CD4-positive, alpha-beta T cell treated with Interferon alpha-2 for 1 hour (primary cell): ENCODE results near the gene DHFR.
A peak's percentile ranks its signal among the peaks of the same experiment; 100 is the strongest.
"Not testable (repeated sequence)": the region's sequence is repeated elsewhere in the genome, so short reads cannot be mapped to it uniquely, and the experiment has no call there.

Experiments
- DNase-seq, 2 donors: peaks; one replicate each; pipeline ENCODE4 v3.0.0-alpha.2; 2020 to 2022

The DHFR gene

DNA sequence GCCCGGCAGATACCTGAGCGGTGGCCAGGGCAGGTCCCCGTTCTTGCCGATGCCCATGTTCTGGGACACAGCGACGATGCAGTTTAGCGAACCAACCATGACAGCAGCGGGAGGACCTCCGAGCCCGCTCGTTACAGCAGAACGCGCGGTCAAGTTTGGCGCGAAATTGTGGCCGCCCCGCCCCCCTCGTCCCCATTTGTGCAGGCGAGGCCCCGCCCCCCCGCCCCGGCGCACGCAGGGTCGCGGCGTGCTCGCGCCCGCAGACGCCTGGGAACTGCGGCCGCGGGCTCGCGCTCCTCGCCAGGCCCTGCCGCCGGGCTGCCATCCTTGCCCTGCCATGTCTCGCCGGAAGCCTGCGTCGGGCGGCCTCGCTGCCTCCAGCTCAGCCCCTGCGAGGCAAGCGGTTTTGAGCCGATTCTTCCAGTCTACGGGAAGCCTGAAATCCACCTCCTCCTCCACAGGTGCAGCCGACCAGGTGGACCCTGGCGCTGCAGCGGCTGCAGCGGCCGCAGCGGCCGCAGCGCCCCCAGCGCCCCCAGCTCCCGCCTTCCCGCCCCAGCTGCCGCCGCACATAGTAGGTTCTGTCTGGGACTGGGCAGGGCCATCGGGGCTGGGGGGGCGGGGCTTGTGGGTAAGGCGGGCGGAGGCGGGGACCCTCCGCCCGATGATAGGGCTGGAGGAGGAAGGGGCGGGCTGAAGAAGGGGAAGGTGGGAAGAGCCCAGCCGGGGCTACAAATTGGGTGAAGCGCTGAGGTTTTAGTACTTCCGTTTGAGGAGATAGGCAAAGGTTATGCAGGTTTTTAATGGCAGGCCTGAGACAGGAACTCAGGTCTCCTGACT, at the start of gene DHFR, which contains the start of gene MSH3:
Gene DHFR (minus strand): TSS at position 593 of the 840 bp plus-strand sequence. CDS start 494 bp downstream, at position 99.
Gene MSH3 (plus strand): TSS at position 262 of the 840 bp plus-strand sequence. CDS start 76 bp downstream, at position 338.
- peak; percentile 91 to 92 for DNase-seq

DNA sequence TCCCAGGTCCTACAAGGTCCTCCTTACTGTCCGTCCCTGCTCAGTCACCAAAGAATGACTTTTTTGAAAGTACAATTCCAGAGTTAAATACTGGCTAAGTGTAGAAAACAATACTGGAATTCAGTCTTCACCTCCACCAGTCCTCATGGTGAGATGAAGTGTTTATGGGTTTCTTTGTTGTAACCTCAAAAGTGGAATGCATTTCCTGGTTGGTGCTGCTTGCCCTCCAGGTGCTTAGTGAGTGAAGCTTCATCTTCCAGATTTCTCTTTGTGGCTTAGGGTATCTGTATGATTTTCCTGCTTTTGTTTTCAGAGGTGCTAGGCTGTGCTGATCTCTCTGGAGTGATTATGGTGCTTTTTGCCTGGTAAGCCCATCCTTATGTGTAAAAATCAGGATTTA, 49.4 kb upstream of the DHFR start:
- no peak for DNase-seq

DNA sequence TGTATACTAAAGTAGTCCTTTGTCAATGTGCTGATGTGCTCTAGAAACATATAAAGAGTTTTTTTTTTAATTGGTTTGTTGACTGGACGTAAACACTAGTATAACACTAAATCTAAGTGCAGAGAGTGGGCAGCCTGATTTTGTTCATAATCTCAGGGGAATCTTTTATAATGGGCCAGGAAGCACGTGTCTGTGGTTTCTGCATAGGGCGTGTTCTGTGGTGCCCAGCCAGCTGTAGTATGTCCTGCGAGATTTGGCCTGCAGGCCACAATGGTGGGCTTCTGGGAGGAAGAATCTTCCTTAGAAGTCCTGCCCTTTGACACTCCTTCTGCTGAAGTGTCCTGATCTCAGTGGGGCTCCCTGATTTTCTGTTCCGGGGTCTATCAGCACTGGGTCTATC, 49.0 kb upstream of the DHFR start:
- DNase-seq, result no peak

DNA sequence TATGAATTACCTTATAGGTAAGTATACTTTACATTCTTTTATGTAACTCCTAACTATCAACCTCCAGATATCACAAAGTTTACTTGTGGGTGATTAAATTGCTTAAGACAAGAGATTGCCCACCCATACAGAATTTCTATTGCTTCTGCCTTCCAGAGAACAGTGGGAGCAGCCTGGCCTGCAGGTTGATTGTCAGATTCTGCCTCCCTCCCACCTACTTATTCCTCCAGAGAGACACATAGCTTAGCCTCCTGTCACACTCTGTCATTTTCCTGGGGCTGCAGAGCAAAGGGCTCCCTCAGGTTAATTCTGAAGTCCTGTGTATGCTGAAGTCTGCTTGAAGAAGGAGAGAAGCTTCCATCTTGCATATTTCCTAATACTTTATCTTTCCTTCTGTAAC, 48.5 kb upstream of the DHFR start:
- DNase-seq, result no peak

DNA sequence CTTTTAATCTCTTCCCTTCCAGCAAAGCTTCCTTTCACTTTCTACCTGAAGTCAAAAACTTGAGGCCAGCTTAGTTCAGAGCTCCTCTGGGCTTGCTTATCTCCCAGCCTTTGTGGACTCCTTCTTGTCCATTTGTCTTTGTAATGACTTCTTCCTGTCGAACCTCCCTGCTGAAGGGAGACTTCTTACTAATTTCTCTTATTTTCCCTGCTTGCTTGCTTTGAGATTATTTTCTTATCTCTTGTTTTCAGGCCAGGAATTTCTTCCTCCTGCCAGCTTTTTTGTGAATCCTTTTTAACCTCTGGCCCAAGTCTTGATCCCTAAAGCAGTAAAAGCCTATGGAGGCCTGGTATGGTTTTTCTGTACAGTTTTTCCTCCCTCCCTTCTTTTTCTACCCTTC, 46.8 kb upstream of the DHFR start:
- DNase-seq, result no peak

DNA sequence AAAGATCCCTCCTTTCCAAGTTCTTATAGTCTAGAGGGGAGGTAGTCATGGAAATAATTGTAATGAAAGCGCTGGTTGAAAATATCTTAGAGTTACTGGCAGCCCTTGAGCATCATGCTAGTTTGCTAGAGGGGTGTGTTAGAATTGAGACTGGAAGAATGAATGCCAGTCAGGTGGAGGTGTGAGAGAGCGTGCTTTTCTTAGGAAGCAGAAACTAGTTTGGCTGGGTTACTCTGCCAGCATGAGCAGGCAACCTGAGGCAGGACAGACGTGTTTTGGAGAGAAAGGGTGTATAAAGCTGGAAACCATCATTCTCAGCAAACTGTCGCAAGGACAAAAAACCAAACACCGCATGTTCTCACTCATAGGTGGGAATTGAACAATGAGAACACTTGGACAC, 43.6 kb upstream of the DHFR start:
- DNase-seq, result no peak

DNA sequence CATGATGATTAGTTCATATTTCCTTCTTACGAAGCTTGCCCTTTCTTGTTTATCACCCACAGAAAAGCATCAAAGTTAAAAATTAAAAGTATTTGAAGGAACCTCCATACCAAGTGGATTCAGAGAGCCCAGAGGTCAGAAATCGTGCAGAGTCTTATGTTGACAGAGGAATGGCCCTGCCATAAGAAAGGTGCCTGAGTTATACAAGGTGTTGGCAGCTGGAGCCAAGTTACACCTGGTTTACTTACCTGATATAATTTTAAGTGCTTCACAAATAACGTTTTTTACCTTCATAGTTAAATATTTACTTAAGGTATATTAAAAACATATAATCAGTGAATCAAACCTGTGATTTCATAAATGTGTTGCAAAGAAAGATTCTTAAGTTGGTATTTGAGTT, 42.3 kb upstream of the DHFR start:
- DNase-seq, result no peak

DNA sequence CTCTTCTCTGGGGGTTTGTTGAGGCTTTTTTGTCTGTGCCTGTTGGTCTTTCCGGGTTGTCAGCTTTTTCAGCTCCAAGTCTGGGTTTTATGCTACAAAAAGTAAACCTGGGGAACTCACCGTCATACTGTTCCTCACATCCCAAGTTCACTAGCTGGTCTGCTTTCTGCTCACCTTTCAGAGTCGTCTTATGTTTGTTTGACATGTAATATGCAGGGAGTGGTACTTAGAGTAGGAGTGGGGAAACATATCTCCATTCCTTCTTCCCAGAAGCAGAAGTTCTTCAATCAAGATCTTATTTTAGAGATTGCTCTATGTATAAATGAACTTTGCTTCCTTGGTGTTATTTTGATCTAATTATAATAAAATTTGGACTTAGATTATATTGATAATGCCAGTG, 41.7 kb upstream of the DHFR start:
- DNase-seq, result no peak

DNA sequence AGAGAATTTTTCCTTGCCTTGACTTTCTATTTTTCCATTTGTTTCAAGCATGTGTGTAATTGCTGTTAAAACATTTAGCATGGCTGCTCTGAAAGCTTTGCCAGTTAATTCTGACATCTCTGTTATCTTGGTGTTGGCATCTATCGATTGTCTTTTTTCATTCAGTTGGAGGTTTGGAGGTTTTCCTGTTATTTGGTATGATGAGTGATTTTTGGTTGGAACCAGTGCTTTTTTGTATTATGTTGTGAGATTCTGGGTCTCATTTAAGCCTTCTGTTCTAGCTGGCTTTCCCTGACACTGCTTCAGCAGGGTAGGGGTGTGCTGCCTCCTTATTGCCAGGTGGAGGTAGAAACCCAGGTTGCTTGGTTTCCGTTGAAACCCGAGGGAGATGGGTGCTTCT, 40.9 kb upstream of the DHFR start:
- DNase-seq, result no peak

DNA sequence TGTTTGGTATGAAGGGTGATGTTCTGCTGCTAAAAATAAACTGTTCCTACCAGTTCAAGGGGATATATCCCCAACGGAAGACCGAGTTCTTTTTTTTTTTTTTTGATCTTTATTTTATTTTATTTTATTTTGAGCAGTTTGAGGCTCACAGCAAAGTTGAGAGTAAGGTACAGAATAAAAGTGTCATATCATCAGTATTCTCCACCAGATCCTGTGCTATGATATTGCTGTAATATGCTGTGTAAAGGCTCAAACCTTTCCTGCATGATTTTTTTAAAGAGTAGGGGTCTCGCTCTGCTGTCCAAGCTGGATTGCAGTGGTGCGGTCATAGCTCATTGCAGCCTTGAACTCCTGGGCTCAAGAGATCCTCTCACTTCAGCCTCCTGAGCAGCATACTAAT, 34.8 kb upstream of the DHFR start:
- DNase-seq, result no peak

DNA sequence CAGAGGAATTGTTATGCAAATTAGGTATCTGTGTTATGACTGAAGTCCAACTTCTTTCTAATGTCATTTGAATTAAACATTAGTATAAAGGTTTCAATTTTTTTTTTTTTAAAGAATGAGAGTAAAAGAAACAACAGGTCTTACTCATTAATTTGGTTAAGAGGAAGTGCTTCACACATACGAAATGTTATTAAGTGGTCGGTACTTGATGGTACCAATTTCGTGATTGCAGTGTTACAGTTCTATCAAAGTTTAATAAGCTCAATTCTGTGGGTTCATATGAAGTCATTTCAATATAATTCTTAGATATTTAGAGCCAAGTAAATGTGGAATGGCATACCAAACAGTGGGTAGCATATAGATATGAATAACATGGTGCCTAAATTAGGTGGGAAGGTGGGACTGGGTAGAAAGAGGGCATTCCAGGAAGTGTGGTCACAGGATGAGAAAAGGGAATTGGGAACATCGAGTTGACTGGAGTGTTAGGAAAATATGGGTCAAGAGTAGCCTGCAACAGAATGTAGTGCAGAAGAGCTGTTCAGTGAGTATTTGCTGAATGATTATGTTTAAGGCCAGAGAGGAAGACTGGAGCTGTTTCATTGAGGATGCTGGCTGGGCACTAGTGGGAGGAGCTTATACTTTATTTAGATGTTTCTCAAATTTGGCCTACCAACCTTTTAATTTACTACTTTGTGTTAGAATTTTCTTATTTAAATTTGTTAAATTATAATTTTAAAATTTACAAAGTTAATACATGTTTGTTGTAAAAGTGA, 34.1 kb upstream of the DHFR start:
- DNase-seq, result no peak

DNA sequence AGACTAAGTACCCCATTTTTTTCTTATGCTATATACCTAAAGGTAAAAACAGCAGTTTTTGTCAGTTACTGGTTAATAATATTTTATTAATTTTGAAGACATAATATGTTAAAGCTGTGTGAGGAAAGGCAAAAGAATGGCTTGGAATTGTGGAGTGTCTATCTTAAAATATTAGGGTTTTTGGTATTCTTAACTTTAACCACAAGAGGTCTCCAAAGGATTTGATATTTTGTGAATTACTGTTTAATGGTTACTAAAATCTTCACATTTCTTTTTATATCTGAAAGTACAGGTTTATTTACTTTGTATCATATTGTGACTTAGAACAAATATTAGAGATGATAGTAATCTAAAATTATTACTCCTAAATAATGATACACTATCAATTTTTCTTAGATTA, 32.0 kb upstream of the DHFR start:
- DNase-seq, result peak in 1 of 2 donors; percentile 46

DNA sequence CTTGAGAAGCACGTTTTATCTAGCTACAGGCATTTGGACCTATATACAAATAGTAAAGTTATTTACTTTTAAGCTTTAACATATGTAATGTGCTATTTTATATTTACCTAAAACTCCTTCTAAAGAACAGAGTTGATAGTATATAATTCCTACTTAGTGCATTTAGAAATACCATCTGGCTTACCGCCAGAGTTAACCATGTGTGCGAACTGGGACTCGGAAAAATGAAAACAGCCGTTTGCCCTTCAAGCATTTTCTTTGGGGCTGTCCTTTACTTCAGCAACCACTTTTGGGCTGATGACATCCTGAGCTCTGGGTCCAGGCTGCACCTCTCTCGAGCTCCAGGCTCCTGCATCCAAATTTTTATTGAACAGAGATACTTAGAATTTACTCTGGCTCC, 21.9 kb upstream of the DHFR start:
- no peak for DNase-seq

DNA sequence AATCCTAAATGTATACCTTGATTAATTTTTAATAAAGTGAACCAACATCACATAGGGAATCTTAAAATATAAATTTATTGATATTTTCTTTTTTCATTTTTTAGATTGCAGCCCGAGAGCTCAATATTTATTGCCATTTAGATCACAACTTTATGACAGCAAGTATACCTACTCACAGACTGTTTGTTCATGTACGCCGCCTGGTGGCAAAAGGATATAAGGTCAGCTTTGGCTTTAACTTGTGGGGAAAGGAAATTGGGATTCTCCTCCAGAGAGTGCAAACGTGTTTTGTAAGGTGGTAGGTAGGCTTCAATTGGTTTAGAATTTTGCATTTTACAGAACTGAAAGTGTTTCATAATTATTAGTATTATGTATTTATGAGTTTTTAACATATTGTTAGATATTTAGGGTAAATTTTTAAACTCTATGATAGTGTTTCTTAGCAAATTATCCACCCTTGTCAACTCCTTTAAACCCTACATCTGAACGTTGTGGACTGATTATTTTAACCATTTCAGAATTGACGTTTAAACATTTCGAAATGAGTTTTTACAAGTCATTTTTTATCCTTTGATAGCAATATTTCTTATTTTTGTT, 17.5 kb upstream of the DHFR start:
- DNase-seq, result peak; percentile 60 to 70

DNA sequence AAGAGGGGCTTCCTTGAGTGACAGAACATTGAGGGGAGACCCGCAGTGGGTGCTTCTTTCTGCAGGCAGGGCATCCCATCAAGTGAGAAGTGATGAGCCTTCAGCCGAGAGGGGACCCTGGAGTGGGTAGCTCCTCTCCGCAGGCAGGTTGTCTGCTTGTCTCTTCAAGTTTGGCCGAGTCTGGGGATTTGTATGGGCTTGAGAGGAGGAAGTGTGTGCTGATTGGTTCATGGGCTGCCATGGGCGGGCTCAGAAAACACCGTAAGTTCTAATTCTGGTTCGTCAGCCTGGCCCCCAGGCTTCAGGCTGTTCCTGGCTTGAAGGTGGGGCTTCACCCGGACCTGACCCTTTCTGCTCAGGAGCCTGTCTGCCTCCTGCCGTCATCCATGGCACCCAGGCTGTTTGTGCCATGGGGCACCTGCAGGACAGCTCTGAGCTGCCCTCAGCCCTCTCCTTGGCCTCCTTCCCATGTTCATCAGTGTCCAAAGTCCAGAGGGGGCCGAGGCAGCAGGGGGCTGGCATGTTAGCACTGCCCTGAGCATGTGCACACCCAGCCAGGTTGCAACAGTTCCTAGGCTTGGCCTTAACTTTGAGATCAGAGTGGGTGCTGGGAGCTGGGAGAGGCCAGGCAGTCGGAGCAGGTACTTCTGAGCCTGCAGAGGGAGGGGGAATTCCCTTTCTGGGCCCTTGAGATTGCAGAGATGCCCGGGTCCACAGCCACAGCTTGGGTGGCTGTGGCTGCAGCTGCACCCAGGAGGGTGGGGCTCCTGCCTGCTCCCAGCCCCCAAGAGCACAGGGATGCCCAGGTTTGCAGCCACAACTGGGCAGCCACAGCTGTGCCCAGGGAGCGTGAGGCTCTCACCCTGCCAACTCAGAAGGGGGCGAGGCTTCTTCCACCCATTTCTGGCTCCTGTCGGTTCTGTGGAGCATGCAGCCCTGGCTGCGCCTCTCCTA, 13.5 kb upstream of the DHFR start:
- no peak for DNase-seq

DNA sequence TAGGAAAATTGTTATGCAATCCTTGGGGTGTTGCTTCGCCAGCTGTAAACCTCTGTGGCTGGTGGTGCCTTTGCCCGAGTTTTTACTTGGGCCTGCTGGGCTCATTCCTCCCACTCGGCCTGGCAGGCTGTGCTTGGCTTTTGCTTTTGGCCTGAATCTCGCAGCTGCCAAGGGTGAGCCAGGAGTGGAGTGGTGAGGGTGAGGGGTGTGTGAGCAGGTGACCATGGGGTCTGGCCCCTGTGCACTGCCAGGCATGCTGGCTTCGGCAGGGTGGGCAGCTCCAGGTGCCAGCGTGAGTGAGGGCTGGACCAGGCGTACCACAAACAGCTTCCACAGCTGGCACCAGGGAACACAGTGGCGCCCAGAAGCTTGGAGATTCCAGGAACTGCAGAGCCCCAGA, 12.6 kb upstream of the DHFR start:
- no peak for DNase-seq

DNA sequence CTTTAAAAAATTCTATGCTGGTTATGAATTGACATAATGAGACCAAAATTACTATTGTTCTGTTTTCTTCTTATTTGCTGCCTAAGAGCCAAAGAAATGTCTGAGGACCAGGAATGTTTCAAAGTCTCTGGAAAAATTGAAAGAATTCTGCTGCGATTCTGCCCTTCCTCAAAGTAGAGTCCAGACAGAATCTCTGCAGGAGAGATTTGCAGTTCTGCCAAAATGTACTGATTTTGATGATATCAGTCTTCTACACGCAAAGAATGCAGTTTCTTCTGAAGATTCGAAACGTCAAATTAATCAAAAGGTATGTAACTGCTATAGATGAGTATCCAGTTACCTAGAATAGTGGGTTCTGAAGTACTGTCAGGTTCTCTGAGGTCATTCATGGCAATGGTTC, 10.3 kb upstream of the DHFR start:
- no peak for DNase-seq

DNA sequence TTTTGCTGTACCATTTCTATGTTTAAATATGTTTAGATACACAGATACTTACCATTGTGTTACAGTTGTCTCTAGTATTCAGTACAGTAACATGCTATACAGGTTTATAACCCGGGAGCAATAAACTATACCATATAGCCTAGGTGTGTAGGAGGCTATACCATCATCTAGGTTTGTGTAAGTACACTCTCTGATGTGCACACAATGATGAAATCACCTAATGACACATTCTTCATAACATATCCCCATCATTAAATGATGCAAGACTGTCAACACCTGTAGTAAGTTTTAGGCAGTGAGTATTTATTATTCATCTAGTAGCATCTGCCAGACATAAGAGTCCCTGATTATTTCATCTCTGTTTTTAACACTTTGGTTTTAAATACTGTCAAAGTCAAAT, 7.3 kb upstream of the DHFR start:
- no peak for DNase-seq

DNA sequence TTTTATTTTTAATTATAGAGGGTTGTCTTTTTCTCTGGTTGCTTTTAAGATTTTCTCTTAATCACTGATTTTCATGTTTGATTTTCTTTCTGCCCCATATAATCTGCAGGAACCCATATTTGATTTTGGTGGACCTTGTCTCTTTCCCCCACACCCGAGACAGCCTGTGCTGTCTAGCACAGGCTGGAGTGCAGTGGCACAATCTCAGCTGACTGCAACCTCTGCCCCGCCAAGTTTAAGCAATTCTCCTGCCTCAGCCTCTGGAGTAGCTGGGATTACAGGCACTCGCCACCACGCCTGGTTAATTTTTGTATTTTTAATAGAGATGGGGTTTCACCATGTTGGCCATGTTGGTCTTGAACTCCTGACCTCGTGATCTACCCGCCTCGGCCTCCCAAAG, 5.9 kb upstream of the DHFR start:
- not testable (repeated sequence) for DNase-seq

DNA sequence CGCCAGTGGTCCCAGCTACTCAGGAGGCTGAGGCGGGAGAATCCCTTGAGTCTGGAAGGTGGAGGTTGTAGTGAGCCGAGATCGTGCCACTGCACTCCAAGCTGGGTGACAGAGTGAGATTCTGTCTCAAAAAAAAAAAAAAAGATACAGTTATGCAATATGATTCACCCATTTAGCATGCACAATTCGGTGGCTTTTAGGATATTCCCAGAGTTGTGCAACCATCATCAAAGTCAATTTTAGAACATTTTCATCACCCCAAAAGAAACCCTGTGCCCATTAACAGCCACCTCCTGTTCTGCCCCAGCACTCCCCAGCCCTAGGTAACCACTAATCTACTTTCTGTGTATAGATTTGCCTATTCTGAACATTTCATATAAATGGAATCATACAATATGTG, 4.3 kb upstream of the DHFR start:
- no peak for DNase-seq

DNA sequence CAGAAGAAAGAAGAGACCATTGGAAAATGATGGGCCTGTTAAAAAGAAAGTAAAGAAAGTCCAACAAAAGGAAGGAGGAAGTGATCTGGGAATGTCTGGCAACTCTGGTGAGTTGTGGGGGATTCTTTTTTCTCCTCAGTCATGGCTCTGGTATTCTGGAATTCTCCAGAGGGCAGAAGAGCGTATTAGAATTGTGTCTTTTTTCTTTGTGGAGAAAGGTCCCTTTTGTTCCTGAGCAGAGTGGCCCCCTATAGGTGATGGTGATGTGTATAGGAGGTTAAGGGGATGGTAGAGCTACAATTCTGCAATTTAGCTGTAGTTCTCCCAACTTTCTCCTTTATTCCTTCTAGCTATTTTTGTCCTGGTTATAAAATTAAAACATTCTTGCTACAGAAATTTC, 1.6 kb upstream of the DHFR start:
- no peak for DNase-seq

DNA sequence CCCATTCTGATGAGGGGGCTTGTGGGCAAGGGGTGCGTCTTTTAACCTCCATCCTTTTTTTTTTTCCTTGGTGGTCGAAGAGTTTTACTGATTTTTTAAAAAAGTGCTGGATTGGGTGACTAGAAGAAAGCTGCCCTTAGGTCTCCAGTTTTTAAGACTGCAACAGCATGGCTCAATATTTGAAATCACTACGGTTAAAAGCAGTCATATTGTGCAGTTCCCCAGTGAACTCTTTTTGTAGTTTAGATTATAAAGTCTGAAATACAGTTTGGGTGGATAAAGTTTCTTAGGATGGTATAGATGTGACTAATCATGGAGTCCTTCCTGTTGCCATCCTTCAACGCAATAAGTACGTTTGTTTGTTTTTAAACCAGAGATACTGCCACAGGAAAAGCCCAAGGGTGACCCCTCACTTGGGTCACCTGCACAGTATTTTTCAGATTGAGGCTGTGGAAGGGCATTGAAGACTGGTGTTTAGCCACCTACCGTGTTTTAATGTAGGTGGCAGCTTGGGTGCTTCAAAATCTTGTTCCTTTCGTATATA, 520 bp upstream of the DHFR start:
- DNase-seq, result no peak

DNA sequence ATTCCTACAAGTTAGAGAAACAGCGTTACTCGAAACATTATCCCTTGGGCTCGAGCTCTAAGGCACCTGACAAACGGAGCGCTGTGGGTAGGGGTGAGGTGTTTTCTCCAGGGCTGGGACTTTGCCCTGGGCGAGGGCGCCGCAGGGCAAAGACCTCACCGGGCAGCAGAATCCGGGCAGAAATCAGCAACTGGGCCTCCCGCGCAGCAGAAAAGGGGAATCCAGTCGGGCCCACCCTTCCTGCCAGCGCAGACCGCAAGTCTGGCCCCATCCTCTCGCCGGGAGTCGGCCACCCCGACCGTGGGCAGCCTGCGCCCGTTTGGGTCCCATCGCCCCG, 761 bp downstream of the DHFR start:
- DNase-seq, result no peak
